Neutrophil (primary cell): Measurements from ENCODE around the gene PTPN14.

Source experiments
- H3K27ac ChIP-seq: fragments of 200-600 bp; sonication (generic); 2 replicates; pipeline ENCODE4 v1.5.1; 2016; ENCODE audit warnings: mild to moderate bottlenecking, moderate library complexity
- H3K27me3 ChIP-seq: fragments of 200-600 bp; sonication (generic); 2 replicates; pipeline ENCODE4 v1.6.0; 2016; ENCODE audit warnings: mild to moderate bottlenecking
- H3K36me3 ChIP-seq: fragments of 200-600 bp; sonication (generic); 2 replicates; pipeline ENCODE4 v1.5.1; 2017
- H3K4me1 ChIP-seq, 2 experiments: fragments of 200-600 bp in 1 of 2; sonication (generic) in 1 of 2; 1 replicate in 1 of 2; 2 replicates in 1 of 2; pipeline versions ENCODE4 v1.5.1 to v1.6.1; 2013 to 2016; ENCODE audit warnings: low read depth in 1 of 2, low read length in 1 of 2, mild to moderate bottlenecking in 1 of 2, moderate library complexity in 1 of 2; ENCODE audit not compliant: control insufficient read depth in 1 of 2, insufficient read depth in 1 of 2
- H3K4me3 ChIP-seq, 2 experiments: fragments of 200-600 bp in 1 of 2; sonication (generic) in 1 of 2; 1 replicate in 1 of 2; 2 replicates in 1 of 2; pipeline ENCODE4 v1.5.1; 2013 to 2016; ENCODE audit warnings: low read depth in 1 of 2, low read length in 1 of 2, mild to moderate bottlenecking in 1 of 2, moderate library complexity in 1 of 2
- H3K9me3 ChIP-seq: fragments of 200-600 bp; sonication (generic); 2 replicates; pipeline ENCODE4 v1.5.1; 2016
- CTCF ChIP-seq: fragments of 200-600 bp; sonication (generic); IDR thresholded peaks from 2 replicates; pipeline ENCODE4 v1.5.1; 2016; ENCODE audit warnings: antibody characterized with exemption

PTPN14 gene

GRCh38 chr1:214565310-214565709, 13.9 kb upstream of the PTPN14 start:
- H3K4me3 ChIP-seq = no peak overlapping the region
- no peaks in the 10 kb centered on the region for H3K9me3 ChIP-seq
- no peaks in the 10 kb centered on the region for H3K27me3 ChIP-seq
- no peaks in the 10 kb centered on the region for H3K4me1 ChIP-seq
- no peaks in the 10 kb centered on the region for H3K36me3 ChIP-seq
- no peak overlapping the region for H3K27ac ChIP-seq
- TF ChIP-seq CTCF = no peak

- H3K36me3 ChIP-seq = no peaks in the 10 kb centered on the region
- no peak overlapping the region for H3K4me3 ChIP-seq
- no peak for TF ChIP-seq CTCF
- no peaks in the 10 kb centered on the region for H3K27me3 ChIP-seq
- no peak overlapping the region for H3K27ac ChIP-seq
- H3K9me3 ChIP-seq = no peaks in the 10 kb centered on the region
- no peaks in the 10 kb centered on the region for H3K4me1 ChIP-seq
These were observed 12.5 kb upstream of the PTPN14 start for GRCh38 chr1:214563881-214564280.

- Histone ChIP-seq H3K4me1 (no peaks in the 10 kb centered on the region), H3K4me3 (no peak overlapping the region), H3K36me3 (no peaks in the 10 kb centered on the region), H3K9me3 (no peaks in the 10 kb centered on the region), H3K27ac (no peak overlapping the region), H3K27me3 (peaks cover 41% of the 10 kb centered on the region)
- no peak for TF ChIP-seq CTCF
These were observed 6.7 kb upstream of the PTPN14 start for GRCh38 chr1:214557952-214558735.

- peaks cover 0 to 8% of the 10 kb centered on the region in 2 experiments for H3K4me1 ChIP-seq
- no peaks in the 10 kb centered on the region for H3K9me3 ChIP-seq
- peaks cover 90% of the 10 kb centered on the region for H3K27me3 ChIP-seq
- no peak for TF ChIP-seq CTCF
- H3K4me3 ChIP-seq = no peak overlapping the region
- H3K27ac ChIP-seq = no peak overlapping the region
- H3K36me3 ChIP-seq = no peaks in the 10 kb centered on the region
These were observed 1.8 kb upstream of the PTPN14 start for GRCh38 chr1:214553142-214553710.

GRCh38 chr1:214552174-214552608, 789 bp upstream of the PTPN14 start:
- no peak for TF ChIP-seq CTCF
- H3K27me3 ChIP-seq = peaks cover 93% of the 10 kb centered on the region
- H3K4me3 ChIP-seq = peak overlapping the region in 1 of 2 experiments; percentile 15
- peaks cover 0 to 8% of the 10 kb centered on the region in 2 experiments for H3K4me1 ChIP-seq
- H3K27ac ChIP-seq = no peak overlapping the region
- no peaks in the 10 kb centered on the region for H3K36me3 ChIP-seq
- no peaks in the 10 kb centered on the region for H3K9me3 ChIP-seq
